Transverse colon (tissue), 4 donors: ENCODE data around the gene ADAM10. TPM values are rescaled to one million over a fixed set of nuclear protein-coding genes. Genes with fewer than 3 reads are reported as not detected.
"Not testable (repeated sequence)": the region's sequence is repeated elsewhere in the genome, so short reads cannot be mapped to it uniquely, and the experiment has no call there.

Source experiments
- DNase-seq: peaks from one replicate; pipeline ENCODE4 v3.0.0-alpha.2; 2019
- H3K27ac ChIP-seq, 4 donors: fragments of 200-600 bp; sonication (generic); 2 replicates each; pipeline ENCODE4 v1.5.1; 2016 to 2018; ENCODE audit warnings: inconsistent platforms in 4 of 4
- H3K27me3 ChIP-seq: fragments of 200-600 bp; sonication (generic); 2 replicates; pipeline ENCODE4 v1.5.1; 2017; ENCODE audit warnings: inconsistent platforms
- H3K36me3 ChIP-seq, 4 donors: fragments of 200-600 bp; sonication (generic); 2 replicates each; pipeline ENCODE4 v1.5.1; 2017 to 2019; ENCODE audit warnings: inconsistent platforms in 4 of 4
- H3K4me1 ChIP-seq, 4 donors: fragments of 200-600 bp; sonication (generic); 2 replicates each; pipeline ENCODE4 v1.5.1; 2017 to 2020; ENCODE audit warnings: inconsistent platforms in 4 of 4
- H3K4me3 ChIP-seq, 4 donors: fragments of 200-600 bp; sonication (generic); 1 replicate in 1 of 4; 2 replicates in 3 of 4; pipeline versions ENCODE4 v1.5.1 to v1.6.1; 2017 to 2019; ENCODE audit warnings: inconsistent platforms in 4 of 4
- H3K9me3 ChIP-seq, 2 donors: fragments of 200-600 bp; sonication (generic); 2 replicates each; pipeline ENCODE4 v1.5.1; 2017 to 2019; ENCODE audit warnings: inconsistent platforms in 2 of 2
- EP300 ChIP-seq: sonication (generic); formaldehyde crosslinking; IDR thresholded peaks from one replicate; pipeline ENCODE4 v1.6.1; 2017; ENCODE audit warnings: antibody characterized with exemption, low read depth
- POLR2A ChIP-seq: fragments of 450-650 bp; IDR thresholded peaks from one replicate; pipeline ENCODE4 v1.6.1; 2016; ENCODE audit warnings: antibody characterized with exemption, mild to moderate bottlenecking, moderate library complexity
- POLR2AphosphoS5 ChIP-seq, 3 donors: sonication (generic); formaldehyde crosslinking; IDR thresholded peaks; one replicate each; pipeline ENCODE4 v1.6.1; 2016; ENCODE audit warnings: antibody characterized with exemption in 3 of 3
- WGBS, 2 donors: methylation state at CpG; one replicate each; pipeline ENCODE4 v1.1.5; 2018; ENCODE audit warnings: low coverage in 1 of 2; 5-methylcytosine and 5-hydroxymethylcytosine counted together
- in situ Hi-C, 4 donors: fragments of 200-750 bp; cut with MboI; loops; one replicate each; pipeline versions ENCODE4 v1.15.0 to v1.15.1; 2017; ENCODE audit warnings: low sequenced_read_pairs in 3 of 4, low pct_ligation_motif_present in 1 of 4, low pct_unique_long_range_greater_than_20kb in 1 of 4
- intact Hi-C: fragments of 100-400 bp; cut with DNase I; formaldehyde crosslinking; loops from one replicate; pipeline ENCODE4 v1.15.1; 2023; ENCODE audit warnings: low total_unique reads
- total RNA-seq, 4 donors: library from RNA; depleted of rRNA; stranded (reverse); fragments of >200 nt; gene quantifications; one replicate each; pipeline ENCODE4 v1.1.0, GENCODE V29; 2016
- TF ChIP-seq, protein P1 (sequence below), 5 experiments: fragments of 200-600 bp in 3 of 5; fragments of 450-650 bp in 2 of 5; sonication (generic) in 3 of 5; IDR thresholded peaks; 1 replicate in 2 of 5; 2 replicates in 3 of 5; pipeline ENCODE4 v1.5.1; 2016 to 2017; ENCODE audit warnings: antibody characterized with exemption in 5 of 5, inconsistent platforms in 3 of 5, mild to moderate bottlenecking in 2 of 5, moderate library complexity in 1 of 5

ADAM10 gene
- total RNA-seq, 4 donors from 2014 or later, result 45.3 to 941 (median 69.1) TPM

GRCh38 chr15:58627046-58627445, 122.5 kb downstream of the ADAM10 start:
- Histone ChIP-seq H3K36me3 (peaks cover 0 to 13% (median 2%) of the 10 kb centered on the region in 4 donors), H3K9me3 (no peaks in the 10 kb centered on the region), H3K4me3 (no peak overlapping the region), H3K27me3 (no peaks in the 10 kb centered on the region), H3K4me1 (peaks cover 7 to 28% (median 14%) of the 10 kb centered on the region in 4 donors), H3K27ac (peak overlapping the region; percentile 63 to 85 (median 70))
- DNase-seq, result no peak
- WGBS, 2 donors, result 57 to 75% methylated on average over 2 of the region's 2 CpGs
- intact Hi-C loops, result no loop called here
- in situ Hi-C loops, result no loop called here
- TF ChIP-seq, protein P1, sequence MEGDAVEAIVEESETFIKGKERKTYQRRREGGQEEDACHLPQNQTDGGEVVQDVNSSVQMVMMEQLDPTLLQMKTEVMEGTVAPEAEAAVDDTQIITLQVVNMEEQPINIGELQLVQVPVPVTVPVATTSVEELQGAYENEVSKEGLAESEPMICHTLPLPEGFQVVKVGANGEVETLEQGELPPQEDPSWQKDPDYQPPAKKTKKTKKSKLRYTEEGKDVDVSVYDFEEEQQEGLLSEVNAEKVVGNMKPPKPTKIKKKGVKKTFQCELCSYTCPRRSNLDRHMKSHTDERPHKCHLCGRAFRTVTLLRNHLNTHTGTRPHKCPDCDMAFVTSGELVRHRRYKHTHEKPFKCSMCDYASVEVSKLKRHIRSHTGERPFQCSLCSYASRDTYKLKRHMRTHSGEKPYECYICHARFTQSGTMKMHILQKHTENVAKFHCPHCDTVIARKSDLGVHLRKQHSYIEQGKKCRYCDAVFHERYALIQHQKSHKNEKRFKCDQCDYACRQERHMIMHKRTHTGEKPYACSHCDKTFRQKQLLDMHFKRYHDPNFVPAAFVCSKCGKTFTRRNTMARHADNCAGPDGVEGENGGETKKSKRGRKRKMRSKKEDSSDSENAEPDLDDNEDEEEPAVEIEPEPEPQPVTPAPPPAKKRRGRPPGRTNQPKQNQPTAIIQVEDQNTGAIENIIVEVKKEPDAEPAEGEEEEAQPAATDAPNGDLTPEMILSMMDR (IDR thresholded peaks at IDR 0.05), result no peak
- TF ChIP-seq EP300 (no peak), POLR2A (no peak)

DNA sequence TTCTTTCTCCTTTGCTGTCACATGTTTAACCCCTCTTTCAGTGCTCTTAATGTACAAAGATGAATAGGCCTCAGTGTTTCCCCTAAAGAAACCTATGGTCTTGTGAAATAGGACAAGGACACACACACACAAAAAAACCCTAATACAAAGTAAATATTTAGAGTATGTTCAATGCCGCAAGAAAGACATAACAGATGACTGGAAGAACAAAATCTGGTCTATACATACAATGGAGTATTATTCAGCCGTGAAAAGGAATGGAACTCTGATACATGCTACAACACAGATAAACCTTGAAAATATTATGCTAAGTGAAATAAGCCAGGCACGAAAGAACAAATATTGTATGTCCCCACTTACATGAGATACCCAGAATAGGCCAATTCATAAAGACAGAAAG, 123.1 kb downstream of the ADAM10 start:
- no peak overlapping the region for H3K27ac ChIP-seq
- TF ChIP-seq POLR2AphosphoS5 (IDR thresholded peaks at IDR 0.05) (no peak), EP300 (no peak), POLR2A (no peak)
- TF ChIP-seq, protein P1 (IDR thresholded peaks at IDR 0.05), result no peak
- no peaks in the 10 kb centered on the region for H3K9me3 ChIP-seq
- WGBS, 2 donors, result 96 to 97% methylated on average over 3 of the region's 3 CpGs
- no peak for DNase-seq
- intact Hi-C loops, result no loop called here
- in situ Hi-C loops, result no loop called here
- H3K36me3 ChIP-seq, result peaks cover 0 to 13% (median 4%) of the 10 kb centered on the region in 4 donors
- no peak overlapping the region for H3K4me3 ChIP-seq
- H3K4me1 ChIP-seq, result peaks cover 7 to 28% (median 14%) of the 10 kb centered on the region in 4 donors
- no peaks in the 10 kb centered on the region for H3K27me3 ChIP-seq

- Histone ChIP-seq H3K36me3 (peaks cover 0 to 32% (median 11%) of the 10 kb centered on the region in 4 donors), H3K4me3 (no peak overlapping the region), H3K4me1 (peaks cover 2 to 12% (median 8%) of the 10 kb centered on the region in 4 donors), H3K27ac (no peak overlapping the region), H3K27me3 (no peaks in the 10 kb centered on the region), H3K9me3 (no peaks in the 10 kb centered on the region)
- TF ChIP-seq EP300 (no peak), POLR2A (no peak), POLR2AphosphoS5 (IDR thresholded peaks at IDR 0.05) (no peak)
- DNase-seq, result no peak
- intact Hi-C loops (no loop called here), in situ Hi-C loops (no loop called here)
- WGBS, 2 donors, result 88 to 100% methylated on average over 2 to 3 of the region's 3 CpGs
These were observed 126.6 kb downstream of the ADAM10 start for GRCh38 chr15:58622877-58623276.

DNA sequence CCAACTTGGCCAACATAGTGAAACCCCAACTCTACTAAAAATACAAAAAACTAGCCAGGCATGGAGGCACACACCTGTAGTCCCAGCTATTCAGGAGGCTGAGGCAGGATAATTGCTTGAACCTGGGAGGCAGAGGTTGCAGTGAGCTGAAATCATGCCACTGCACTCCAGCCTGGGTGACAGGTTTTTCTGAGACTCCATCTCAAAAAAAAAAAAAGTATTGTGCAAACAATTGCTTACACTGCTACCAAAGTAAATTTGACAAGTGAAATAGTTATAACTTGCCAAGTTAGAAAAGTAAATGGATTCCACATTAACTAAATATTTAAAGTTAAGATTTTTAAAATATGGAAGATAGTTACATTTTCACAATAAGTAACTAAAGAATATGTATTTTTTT, 129.2 kb downstream of the ADAM10 start:
- H3K9me3 ChIP-seq, H3K4me3 ChIP-seq, DNase-seq, intact Hi-C loops, H3K4me1 ChIP-seq, in situ Hi-C loops, H3K27ac ChIP-seq, H3K27me3 ChIP-seq: not testable (repeated sequence)
- peaks cover 0 to 40% (median 5%) of the 10 kb centered on the region in 4 donors for H3K36me3 ChIP-seq

DNA sequence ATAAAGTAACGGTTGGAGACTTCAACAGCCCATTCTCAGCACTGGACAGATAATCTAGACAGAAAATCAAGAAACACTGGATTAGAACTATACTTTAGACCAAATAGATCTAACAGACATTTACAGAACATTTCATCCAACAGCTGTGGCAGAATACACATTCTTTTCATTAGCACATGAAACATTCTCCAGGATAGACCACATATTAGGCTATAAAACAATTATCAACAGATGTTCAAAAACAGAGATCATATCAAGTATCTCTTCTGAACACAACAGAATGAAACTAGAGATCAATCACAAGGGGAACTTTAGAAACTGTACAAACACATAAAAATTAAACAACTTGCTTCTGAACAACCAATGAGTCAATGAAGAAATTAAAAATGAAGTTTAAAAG, 133.3 kb downstream of the ADAM10 start:
- H3K4me1 ChIP-seq, result peaks cover 0 to 11% (median 8%) of the 10 kb centered on the region in 4 donors
- DNase-seq, result no peak
- H3K36me3 ChIP-seq, result peaks cover 0 to 55% (median 11%) of the 10 kb centered on the region in 4 donors
- TF ChIP-seq EP300 (no peak), POLR2A (no peak), POLR2AphosphoS5 (IDR thresholded peaks at IDR 0.05) (no peak)
- TF ChIP-seq, protein P1 (IDR thresholded peaks at IDR 0.05), result no peak
- in situ Hi-C loops, result no loop called here
- 93 to 100% methylated on average over 1 of the region's 1 CpG for WGBS, 2 donors
- H3K27ac ChIP-seq, result no peak overlapping the region
- H3K27me3 ChIP-seq, result no peaks in the 10 kb centered on the region
- peaks cover 15 to 20% of the 10 kb centered on the region in 2 donors for H3K9me3 ChIP-seq
- intact Hi-C loops, result no loop called here
- H3K4me3 ChIP-seq, result no peak overlapping the region
